Ishikawa (cell line): Measurements from ENCODE around the gene POLG2.

ENCODE experiments used
- CREB1 ChIP-seq: IDR thresholded peaks from 2 replicates; pipeline ENCODE4 v1.6.1; 2012; ENCODE audit warnings: low read depth
- RAD21 ChIP-seq: IDR thresholded peaks from 2 replicates; pipeline ENCODE4 v1.6.1; 2012; ENCODE audit warnings: low read depth
- YY1 ChIP-seq: IDR thresholded peaks from 2 replicates; pipeline ENCODE4 v1.6.1; 2012; ENCODE audit warnings: low read depth

DNA sequence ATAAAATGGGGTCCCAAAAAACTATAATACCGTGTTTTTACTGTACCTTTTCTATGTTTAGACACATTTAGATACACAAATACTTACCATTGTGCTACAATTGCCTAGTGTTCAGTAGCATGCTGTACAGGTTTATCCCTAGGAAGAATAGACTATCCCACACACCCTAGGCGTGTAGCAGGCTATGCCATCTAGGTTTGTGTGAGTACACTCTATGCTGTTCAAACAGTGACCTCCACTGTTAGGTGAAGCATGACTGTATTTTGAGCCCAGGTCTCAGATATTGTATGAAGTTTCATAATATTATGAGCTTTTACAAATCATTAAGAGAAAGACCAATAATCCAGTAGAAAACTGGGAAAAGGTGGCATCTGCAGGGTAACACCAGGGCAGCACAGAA, 24.3 kb downstream of the POLG2 start:
- TF ChIP-seq RAD21 (no peak), YY1 (no peak), CREB1 (no peak)
